HCT116 (cell line): ENCODE measurements around the gene GNG12. TPM values are rescaled to one million over a fixed set of nuclear protein-coding genes. Genes with fewer than 3 reads are reported as not detected.

ENCODE experiments used
- ATAC-seq: fragments of 200-7000 bp; cut with Tn5 transposase; 2 replicates; pipeline ENCODE4 v1.9.1; 2020; ENCODE audit warnings: mild to moderate bottlenecking, moderate library complexity
- BruUV-seq: library from RNA; stranded (reverse); fragments of 400-500 nt; replicated peaks from 2 replicates; lab custom pipeline; 2021; lab: Mats Ljungman, UMichigan
- CTCF ChIA-PET: fragments of 300-600 bp; sonication (Branson Sonifier 250); formaldehyde crosslinking; loops from one replicate; lab custom pipeline; 2021; ENCODE audit warnings: antibody characterized with exemption; lab: Charles Lee
- POLR2A ChIA-PET: fragments of 300-600, 350-600 bp; sonication (Branson Sonifier 250); formaldehyde crosslinking; loops from one replicate; lab custom pipeline; 2021; ENCODE audit warnings: antibody characterized with exemption; lab: Charles Lee
- RAD21 ChIA-PET, 2 experiments: fragments of 300-600 bp; sonication (Branson Sonifier 250); formaldehyde crosslinking; loops; one replicate each; lab custom pipeline; 2023; ENCODE audit warnings: low total read pairs in 2 of 2; ENCODE audit not compliant: uncharacterized antibody in 2 of 2, unreplicated experiment in 2 of 2, low non-redundant PET in 1 of 2; lab: Charles Lee
- DNase-seq: peaks from one replicate; pipeline ENCODE4 v3.0.0-alpha.2; 2010; ENCODE audit warnings: low read depth, low spot score
- H2AFZ ChIP-seq: fragments of 200-600 bp; shearing (Covaris generic), sonication (generic); 2 replicates; pipeline ENCODE4 v1.6.1; 2017; ENCODE audit warnings: low read depth, mixed run types, mixed read lengths, antibody characterized with exemption, low read length; ENCODE audit not compliant: poor library complexity, severe bottlenecking
- H3K27ac ChIP-seq: 2 replicates; pipeline ENCODE4 v1.5.1; 2012; ENCODE audit warnings: low read depth, low read length
- H3K27me3 ChIP-seq: fragments of 200-600 bp; sonication (generic); 2 replicates; pipeline ENCODE4 v1.6.1; 2016; ENCODE audit warnings: mixed run types, low read length, mixed read lengths; ENCODE audit not compliant: insufficient read depth
- H3K36me3 ChIP-seq, 2 experiments: fragments of 200-500 bp in 1 of 2; fragments of 200-600 bp in 1 of 2; sonication (Bioruptor generic) in 1 of 2; sonication (generic) in 1 of 2; 2 replicates each; pipeline versions ENCODE4 v1.5.1 to v1.6.1; 2014 to 2016; ENCODE audit warnings: low read length in 2 of 2, inconsistent platforms in 1 of 2, mixed read lengths in 1 of 2, mixed run types in 1 of 2; ENCODE audit not compliant: insufficient read depth in 2 of 2, control insufficient read depth in 1 of 2
- H3K4me1 ChIP-seq, 2 experiments: fragments of 200-600 bp in 1 of 2; sonication (generic) in 1 of 2; 2 replicates each; pipeline versions ENCODE4 v1.5.1 to v1.6.1; 2012 to 2017; ENCODE audit warnings: low read length in 2 of 2, inconsistent platforms in 1 of 2, mild to moderate bottlenecking in 1 of 2, mixed read lengths in 1 of 2, mixed run types in 1 of 2, moderate library complexity in 1 of 2; ENCODE audit not compliant: insufficient read depth in 2 of 2, control insufficient read depth in 1 of 2
- H3K4me2 ChIP-seq: fragments of 200-600 bp; sonication (generic); 2 replicates; pipeline ENCODE4 v1.6.1; 2017; ENCODE audit warnings: mixed run types, low read length, mixed read lengths
- H3K4me3 ChIP-seq, 2 experiments: fragments of 200-600 bp in 1 of 2; sonication (generic) in 1 of 2; replicated peaks in 1 of 2; 2 replicates each; pipeline ENCODE4 v1.5.1; 2011 to 2016; ENCODE audit warnings: low read length in 2 of 2, control low read depth in 1 of 2, low read depth in 1 of 2, mild to moderate bottlenecking in 1 of 2, mixed read lengths in 1 of 2, mixed run types in 1 of 2
- H3K79me2 ChIP-seq: fragments of 200-600 bp; sonication (generic); 2 replicates; pipeline ENCODE4 v1.6.1; 2017; ENCODE audit warnings: mild to moderate bottlenecking, mixed run types, low read length, moderate library complexity, mixed read lengths; ENCODE audit not compliant: insufficient read depth
- H3K9ac ChIP-seq: fragments of 200-600 bp; sonication (generic); 2 replicates; pipeline ENCODE4 v1.6.1; 2016; ENCODE audit warnings: low read length, mixed read lengths
- H3K9me2 ChIP-seq: fragments of 200-600 bp; sonication (generic), shearing (Covaris generic); 2 replicates; pipeline ENCODE4 v1.6.1; 2017; ENCODE audit warnings: mixed run types, mild to moderate bottlenecking, moderate library complexity; ENCODE audit not compliant: insufficient read depth
- H3K9me3 ChIP-seq, 2 experiments: fragments of 200-500 bp in 1 of 2; fragments of 200-600 bp in 1 of 2; sonication (Bioruptor generic) in 1 of 2; sonication (generic) in 1 of 2; 2 replicates each; pipeline ENCODE4 v1.6.1; 2014 to 2017; ENCODE audit warnings: low read length in 2 of 2, mixed read lengths in 2 of 2, inconsistent platforms in 1 of 2, low read depth in 1 of 2, mild to moderate bottlenecking in 1 of 2, mixed run types in 1 of 2, moderate library complexity in 1 of 2; ENCODE audit not compliant: control insufficient read depth in 1 of 2, insufficient read depth in 1 of 2
- H4K20me1 ChIP-seq: fragments of 200-600 bp; sonication (generic), shearing (Covaris generic); 2 replicates; pipeline ENCODE4 v1.6.1; 2017; ENCODE audit warnings: mixed run types, mild to moderate bottlenecking, moderate library complexity; ENCODE audit not compliant: insufficient read depth
- ATF3 ChIP-seq: IDR thresholded peaks from 2 replicates; pipeline ENCODE4 v1.6.1; 2012
- JUND ChIP-seq: IDR thresholded peaks from 2 replicates; pipeline ENCODE4 v1.6.1; 2012
- POLR2A ChIP-seq: IDR thresholded peaks from 2 replicates; pipeline ENCODE4 v1.7.0; 2011; ENCODE audit warnings: borderline replicate concordance; ENCODE audit not compliant: insufficient read depth, insufficient read length; ENCODE audit errors: extremely low read depth
- POLR2AphosphoS5 ChIP-seq: IDR thresholded peaks from 2 replicates; pipeline ENCODE4 v1.6.1; 2011; ENCODE audit warnings: mild to moderate bottlenecking, low read depth, low read length, moderate library complexity
- RAD21 ChIP-seq: IDR thresholded peaks from 2 replicates; pipeline ENCODE4 v1.6.1; 2012; ENCODE audit warnings: low read depth, mild to moderate bottlenecking
- SIN3A ChIP-seq: IDR thresholded peaks from 2 replicates; pipeline ENCODE4 v1.6.1; 2012; ENCODE audit warnings: low read depth
- SP1 ChIP-seq: IDR thresholded peaks from 2 replicates; pipeline ENCODE4 v1.6.1; 2012; ENCODE audit warnings: low read depth
- SRF ChIP-seq: IDR thresholded peaks from 2 replicates; pipeline ENCODE4 v1.6.1; 2012; ENCODE audit warnings: low read depth
- YY1 ChIP-seq: IDR thresholded peaks from 2 replicates; pipeline ENCODE4 v1.6.1; 2011; ENCODE audit warnings: low read length, low read depth, moderate library complexity, mild to moderate bottlenecking; ENCODE audit not compliant: insufficient replicate concordance; ENCODE audit errors: extremely low read depth
- intact Hi-C: fragments of 100-400 bp; cut with micrococcal nuclease; formaldehyde crosslinking; loops from 2 replicates; pipeline ENCODE4 v1.10.0; 2022
- total RNA-seq: library from RNA; stranded (reverse); gene quantifications from one replicate; pipeline ENCODE4 v1.2.1, GENCODE V29; 2021; ENCODE audit not compliant: unreplicated experiment

GNG12 gene
- total RNA-seq, 1 experiment from 2014 or later: 49.6 TPM

- Histone ChIP-seq H3K9me3 (no peaks in the 10 kb centered on the region), H3K4me1 (no peaks in the 10 kb centered on the region), H4K20me1 (no peaks in the 10 kb centered on the region), H3K27me3 (no peaks in the 10 kb centered on the region), H3K36me3 (no peaks in the 10 kb centered on the region), H3K9me2 (no peaks in the 10 kb centered on the region), H3K9ac (no peak overlapping the region), H3K4me2 (no peak overlapping the region), H2AFZ (no peak overlapping the region), H3K4me3 (no peak overlapping the region), H3K27ac (no peak overlapping the region), H3K79me2 (no peaks in the 10 kb centered on the region)
- BruUV-seq: no TSS peak
- ChIA-PET CTCF (interaction anchor here (1.1 kb wide), 1 partner anchor 11 kb away, joined by 4 read pairs; no protein-coding TSS in a partner anchor), POLR2A (no interaction called here), RAD21 (interaction anchor here in 1 of 2 experiments (0.7 kb wide), 1 partner anchor 74 kb away, joined by 3 read pairs; no protein-coding TSS in a partner anchor)
- ATAC-seq (no peak), DNase-seq (no peak)
- intact Hi-C loops: loop anchor here (10.0 kb wide), 1 partner anchor 155 kb away; the partner anchor contains the start of gene GADD45A
- TF ChIP-seq RAD21 (no peak), POLR2AphosphoS5 (no peak), SRF (no peak), ATF3 (no peak), POLR2A (no peak), YY1 (no peak), SIN3A (no peak)
These were observed 6.6 kb upstream of the GNG12 start for GRCh38 chr1:67839826-67840225.

GRCh38 chr1:67838180-67838910, 5.1 kb upstream of the GNG12 start:
- intact Hi-C loops: loop anchor here (10.0 kb wide), 1 partner anchor 154 kb away; the partner anchor contains the start of gene GADD45A

More at GRCh38 chr1:67838180-67838910, 5.1 kb upstream of the GNG12 start:
- ATAC-seq: no peak
- Histone ChIP-seq H3K9ac (no peak overlapping the region), H3K36me3 (no peaks in the 10 kb centered on the region), H3K27me3 (no peaks in the 10 kb centered on the region), H3K27ac (no peak overlapping the region), H3K79me2 (no peaks in the 10 kb centered on the region), H3K4me1 (peaks cover 4 to 9% of the 10 kb centered on the region in 2 experiments; a peak in 3 of 4 replicates)
- CTCF ChIA-PET: interaction anchor here (3.9 kb wide), 1 partner anchor 12 kb away, joined by 26 read pairs; no protein-coding TSS in a partner anchor
- RAD21 ChIA-PET: no interaction called here
- POLR2A ChIA-PET: no interaction called here
- TF ChIP-seq SIN3A (no peak), JUND (no peak), SP1 (no peak)
- TF ChIP-seq, all 23 proteins: peak for 0
- H3K9me3 ChIP-seq: no peaks in the 10 kb centered on the region
- no peak for DNase-seq
- no peaks in the 10 kb centered on the region for H4K20me1 ChIP-seq
- BruUV-seq: no TSS peak
- no peak overlapping the region for H2AFZ ChIP-seq
- no peaks in the 10 kb centered on the region for H3K9me2 ChIP-seq
- H3K4me2 ChIP-seq: no peak overlapping the region
- H3K4me3 ChIP-seq: no peak overlapping the region
